Activated naive CD4-positive, alpha-beta T cell treated with anti-CD3 and anti-CD28 coated beads, Interleukin-2, amount 50 U/mL, for 16 hours (primary cell): ENCODE results near the gene ANK2.

Source experiments
- DNase-seq: peaks from one replicate; pipeline ENCODE4 v3.0.0-alpha.2; 2020

ANK2 gene

GRCh38 chr4:113101669-113102068 lies 52.2 kb downstream of the ANK2 start:
- DNase-seq = no peak

DNA sequence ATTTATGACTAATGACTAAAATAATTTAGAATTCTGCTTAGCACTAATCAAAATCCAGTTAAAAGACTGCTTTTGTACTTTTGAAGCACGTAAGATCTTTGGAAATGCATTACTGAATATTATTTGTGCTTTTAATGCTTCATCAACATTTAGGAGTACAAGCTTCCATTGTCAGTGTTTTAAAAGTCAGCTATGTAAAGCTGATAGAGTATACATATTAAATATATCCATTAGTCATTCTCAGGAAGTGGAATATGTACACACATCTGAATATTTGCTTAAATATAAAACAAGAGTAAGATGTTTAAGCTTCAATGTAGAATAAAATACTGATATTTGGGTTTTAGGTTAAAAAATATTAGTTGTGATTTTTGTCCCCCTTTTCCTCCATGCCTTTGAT lies 54.1 kb downstream of the ANK2 start:
- no peak for DNase-seq

DNA sequence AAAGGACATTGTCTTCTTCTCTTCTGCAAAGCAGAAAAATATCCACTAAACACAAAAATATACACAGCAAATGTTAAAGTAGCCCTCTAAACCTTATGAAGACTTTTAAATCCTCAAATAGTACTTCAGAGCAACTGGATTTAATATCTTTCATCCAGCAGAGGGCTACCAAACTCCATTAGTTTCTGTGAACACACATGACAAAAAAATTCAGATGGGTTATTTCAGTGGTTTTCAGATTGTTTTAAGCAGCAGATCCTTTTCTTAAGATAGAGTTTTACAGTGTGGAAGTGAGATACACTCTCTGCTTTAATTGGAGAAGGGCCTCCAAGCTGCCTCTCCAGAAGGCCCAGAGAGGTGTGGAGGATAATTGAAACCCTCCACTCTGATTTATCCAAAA lies 56.7 kb downstream of the ANK2 start:
- DNase-seq = no peak

DNA sequence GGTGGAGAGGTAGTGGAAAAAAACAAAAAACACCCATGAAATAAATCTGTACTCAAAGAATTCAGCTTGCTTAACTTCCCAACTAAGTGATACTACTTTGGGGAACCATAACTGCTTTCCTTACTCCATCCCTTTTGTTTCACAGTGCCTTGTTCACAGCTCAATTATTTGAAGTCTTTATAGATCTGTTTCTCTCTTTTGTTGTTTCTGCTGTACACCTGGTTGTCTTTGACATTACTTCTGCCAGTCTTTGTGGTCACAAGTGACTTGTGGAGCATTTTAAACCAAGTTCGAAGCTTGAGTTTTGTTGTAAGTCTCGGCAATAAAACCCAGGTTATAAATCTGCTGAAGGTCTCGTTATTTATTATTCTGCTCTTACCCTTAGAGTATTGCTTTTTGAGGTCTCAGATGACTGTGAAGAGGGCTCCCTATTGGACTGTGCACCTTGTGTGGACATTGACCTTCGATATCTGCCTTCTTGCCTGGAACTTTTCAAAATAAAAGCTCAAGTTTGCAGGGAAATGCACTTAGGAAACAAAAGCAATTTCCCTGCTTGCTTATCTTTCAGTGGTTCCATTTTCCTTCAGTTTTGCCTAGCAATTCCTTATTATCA lies 59.8 kb downstream of the ANK2 start:
- DNase-seq = no peak

GRCh38 chr4:113112338-113112978 lies 63.0 kb downstream of the ANK2 start:
- DNase-seq = no peak

GRCh38 chr4:113113151-113113550 lies 63.7 kb downstream of the ANK2 start:
- DNase-seq = no peak

DNA sequence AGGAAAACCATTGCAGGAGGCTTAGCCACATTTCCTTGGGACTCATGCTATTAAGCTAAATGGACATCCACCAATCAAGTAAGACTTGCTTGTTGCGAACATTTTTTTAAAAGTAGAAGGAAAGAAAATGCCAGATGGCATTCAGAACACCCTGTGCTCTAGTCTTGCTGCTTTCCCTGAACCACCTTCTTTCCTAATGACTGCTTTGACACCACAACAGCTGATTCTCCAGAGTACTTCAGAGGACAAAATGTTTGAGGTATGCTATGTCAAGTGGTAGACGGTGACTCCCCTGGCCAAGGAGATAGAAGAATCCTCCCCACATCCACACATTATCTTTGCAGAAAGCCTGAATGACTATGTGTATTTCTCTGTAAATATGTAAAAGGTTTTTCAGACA lies 65.4 kb downstream of the ANK2 start:
- no peak for DNase-seq

DNA sequence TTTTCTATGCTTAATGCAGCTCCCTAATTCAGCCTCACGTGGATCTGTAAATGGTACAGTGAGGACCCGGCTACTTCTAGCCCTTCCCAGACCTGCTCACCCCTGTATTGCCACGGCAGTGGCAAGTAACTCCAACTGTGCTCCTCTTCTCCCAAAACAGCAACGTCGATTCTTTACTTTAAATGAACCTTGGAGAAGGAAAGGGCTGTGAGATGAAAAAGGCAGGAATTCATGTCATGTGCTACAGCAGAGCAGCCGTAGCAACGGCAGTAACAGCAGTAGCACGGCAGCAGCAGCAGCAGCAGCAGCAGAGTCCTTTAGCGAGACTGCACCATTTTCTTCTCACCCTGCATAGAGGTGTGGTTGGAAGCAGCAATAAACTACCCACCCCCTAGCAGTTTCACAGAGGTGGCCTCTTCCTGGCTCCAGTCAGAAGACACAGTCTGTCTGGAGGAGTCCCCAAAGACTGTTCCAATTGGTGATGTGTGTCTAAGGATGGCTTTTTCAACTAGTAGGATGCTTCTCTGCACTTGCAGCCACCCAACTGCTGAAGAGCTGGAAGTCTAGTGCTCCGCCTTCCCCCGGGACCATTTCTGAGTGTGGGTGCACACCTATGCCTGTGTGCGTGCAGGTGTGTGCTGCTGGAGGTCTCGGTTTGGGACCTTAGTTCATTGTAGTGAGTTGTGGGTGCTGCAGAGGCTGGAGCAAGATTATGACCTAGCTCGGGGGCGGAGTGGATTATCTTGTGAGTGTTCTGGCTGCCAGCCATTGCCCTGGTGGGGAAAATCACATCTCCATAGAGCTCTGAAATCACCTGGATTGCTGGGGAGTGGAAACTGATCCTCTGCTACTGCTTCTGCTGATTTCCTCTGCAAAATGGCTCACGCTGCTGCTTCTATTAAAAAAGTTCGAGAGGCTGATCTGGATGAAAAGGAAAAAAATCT lies 67.2 kb downstream of the ANK2 start:
- no peak for DNase-seq

DNA sequence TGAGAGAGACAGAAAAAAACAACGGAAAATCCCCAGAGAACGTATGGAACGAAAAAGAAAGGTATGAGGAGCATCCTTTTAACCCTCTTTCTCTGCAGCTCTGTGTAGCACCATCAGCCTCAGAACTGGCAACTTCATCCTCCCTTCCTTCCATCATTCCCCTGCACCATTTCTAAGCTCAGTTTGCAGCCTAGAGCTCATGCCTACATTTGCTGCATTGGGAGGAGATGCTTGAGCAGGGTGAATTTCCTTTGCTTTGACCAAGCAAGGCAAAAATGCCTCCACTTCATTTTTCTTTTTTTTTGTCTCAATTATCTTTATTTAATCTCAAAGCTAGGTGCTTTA lies 67.9 kb downstream of the ANK2 start:
- DNase-seq = no peak

DNA sequence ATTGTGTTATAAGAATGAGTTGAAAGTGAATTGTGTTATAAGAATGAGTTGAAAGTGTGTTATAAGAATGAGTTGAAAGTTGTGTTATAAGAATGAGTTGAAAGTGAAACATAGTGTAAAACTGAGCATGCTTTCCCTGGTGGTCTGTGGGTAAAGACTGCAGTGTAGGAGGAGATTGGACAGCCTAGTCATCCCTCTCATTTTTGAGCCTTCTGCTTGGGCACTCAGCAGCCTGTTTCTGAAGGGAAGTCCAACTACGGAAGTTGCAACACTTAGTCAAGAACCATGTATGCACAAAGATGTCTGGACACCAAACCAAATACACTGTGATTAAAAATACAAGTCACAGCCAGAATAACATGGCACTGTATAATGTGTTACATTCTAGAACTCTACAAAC lies 72.6 kb downstream of the ANK2 start:
- no peak for DNase-seq

DNA sequence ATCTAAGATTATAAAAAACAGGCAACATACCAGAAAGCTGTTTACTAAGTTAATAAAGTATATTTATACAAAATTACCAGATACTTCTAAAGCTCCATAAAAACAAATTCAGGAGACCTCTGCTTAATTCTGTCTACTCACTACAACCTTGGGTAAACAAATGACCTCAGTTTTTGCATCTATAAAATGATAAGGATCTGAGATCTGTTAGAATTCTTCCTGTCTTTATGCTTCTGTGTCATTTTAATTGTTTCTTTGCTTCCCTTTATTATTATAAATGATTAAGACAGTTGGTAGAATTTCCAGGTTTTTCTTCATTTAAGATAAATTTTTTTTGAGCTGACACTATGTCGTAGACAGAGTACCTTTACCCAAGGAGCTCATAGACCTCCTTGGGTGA lies 76.0 kb downstream of the ANK2 start:
- no peak for DNase-seq

GRCh38 chr4:113131136-113131535 lies 81.7 kb downstream of the ANK2 start:
- no peak for DNase-seq

GRCh38 chr4:113131621-113132020 lies 82.2 kb downstream of the ANK2 start:
- DNase-seq = no peak

- no peak for DNase-seq
Observed at GRCh38 chr4:113141901-113142346, 92.5 kb downstream of the ANK2 start.

DNA sequence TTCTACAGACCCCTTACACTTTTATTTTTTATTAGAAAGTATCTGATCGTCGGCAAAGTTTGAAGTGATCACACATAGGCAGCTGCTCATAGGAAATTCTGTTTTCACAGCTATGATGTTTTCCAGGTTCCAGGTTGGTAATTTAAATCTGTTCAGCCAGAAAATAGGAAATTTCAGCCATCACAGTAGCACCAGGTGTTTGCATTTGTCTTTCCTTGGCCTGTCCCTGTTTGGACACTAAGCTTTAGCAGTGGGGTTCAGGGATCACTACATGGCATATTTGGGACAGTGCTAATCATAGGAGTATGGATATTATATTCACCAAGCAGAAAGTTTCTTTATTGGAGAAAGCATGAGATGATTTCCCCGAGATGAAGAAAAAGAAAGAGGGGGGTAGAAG lies 92.9 kb downstream of the ANK2 start:
- no peak for DNase-seq

- no peak for DNase-seq
Observed at GRCh38 chr4:113144091-113144490, 94.6 kb downstream of the ANK2 start.

DNA sequence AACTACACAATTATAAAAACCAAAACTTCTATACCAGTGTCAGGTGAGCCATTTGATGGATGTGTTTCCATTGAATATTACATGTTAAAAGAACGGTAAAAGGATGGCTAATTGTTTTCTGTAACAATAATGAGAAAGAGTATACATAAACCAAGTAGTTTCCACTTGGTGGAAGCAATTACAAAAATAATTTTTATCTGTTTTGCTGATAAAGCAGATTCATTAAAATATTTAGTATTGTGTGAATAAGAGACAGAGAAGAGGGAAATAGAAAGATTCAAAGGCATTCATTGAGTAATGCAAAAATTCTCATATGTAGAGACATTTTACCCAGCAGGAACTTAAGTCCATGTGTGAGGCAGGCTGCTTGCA lies 95.7 kb downstream of the ANK2 start:
- no peak for DNase-seq

- no peak for DNase-seq
Observed at GRCh38 chr4:113145519-113146291, 96.3 kb downstream of the ANK2 start.

DNA sequence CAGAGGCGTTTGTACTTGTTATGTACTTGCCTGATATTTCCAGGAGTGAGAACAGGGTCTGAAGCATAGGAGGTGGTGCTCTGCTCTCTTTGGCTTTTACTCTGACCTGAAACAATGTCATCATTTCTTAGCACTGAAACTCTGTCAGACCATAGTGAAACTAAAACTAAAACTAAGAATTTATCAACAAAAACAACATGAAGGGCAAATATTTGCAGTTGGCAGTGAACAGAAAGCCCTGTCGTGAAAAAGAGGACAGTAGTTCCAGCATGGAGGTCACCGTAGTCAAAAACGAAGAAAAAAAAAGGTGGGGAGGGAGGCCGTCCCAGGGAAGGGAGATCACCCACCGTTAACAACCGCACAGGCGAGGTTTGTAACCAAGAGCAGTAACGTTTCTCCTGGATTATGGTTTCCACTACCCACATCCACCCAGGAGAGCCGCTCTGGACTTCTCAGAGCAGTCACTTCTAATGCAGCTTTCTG lies 97.5 kb downstream of the ANK2 start:
- no peak for DNase-seq

DNA sequence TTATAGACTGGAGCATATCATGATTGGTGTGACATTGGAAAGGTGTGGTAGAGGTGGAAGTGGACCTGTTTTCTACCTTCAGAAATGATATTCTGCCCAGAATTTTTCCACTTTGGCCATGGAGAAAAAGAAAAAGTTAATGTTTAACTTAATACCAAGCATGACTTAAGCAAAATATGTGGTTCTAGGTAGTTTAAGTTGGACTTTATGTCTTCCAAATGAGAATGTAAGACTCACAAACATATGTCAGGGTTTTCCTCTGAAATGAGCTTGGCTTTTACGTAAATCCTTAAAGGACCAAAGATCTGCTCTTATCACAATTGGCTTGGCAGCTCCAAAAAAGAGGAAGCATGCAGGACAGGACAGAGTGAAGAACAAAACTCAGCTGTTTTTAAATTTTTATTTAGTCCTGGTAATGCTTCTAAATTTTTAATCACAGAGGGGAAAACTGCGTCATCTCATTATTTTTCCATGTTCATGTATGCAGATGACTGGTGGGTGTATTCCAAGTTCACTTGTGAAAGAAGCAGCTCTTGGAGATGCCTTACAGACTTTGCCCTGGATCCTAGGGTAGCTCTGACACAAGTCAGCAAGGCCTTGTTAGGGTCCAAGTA lies 98.2 kb downstream of the ANK2 start:
- DNase-seq = no peak

DNA sequence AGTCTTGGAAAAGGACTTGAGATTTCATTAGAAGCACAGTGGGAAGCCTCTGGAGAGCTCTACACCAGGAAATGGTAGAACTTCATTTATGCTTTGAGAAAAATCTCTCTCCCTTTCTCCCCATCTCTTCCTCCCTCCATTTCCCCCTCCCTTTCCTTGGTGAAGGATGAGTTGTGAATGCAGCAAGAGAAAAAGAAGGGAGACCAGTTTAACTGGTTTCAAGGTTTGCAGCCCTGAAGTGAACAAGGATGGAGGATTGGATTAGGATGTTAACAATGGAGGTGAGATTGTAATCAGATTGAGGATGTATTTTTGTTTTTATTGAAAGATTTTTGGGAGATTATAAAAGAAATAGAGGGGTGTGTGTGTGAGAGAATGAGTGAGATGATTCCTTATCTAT lies 99.5 kb downstream of the ANK2 start:
- no peak for DNase-seq

DNA sequence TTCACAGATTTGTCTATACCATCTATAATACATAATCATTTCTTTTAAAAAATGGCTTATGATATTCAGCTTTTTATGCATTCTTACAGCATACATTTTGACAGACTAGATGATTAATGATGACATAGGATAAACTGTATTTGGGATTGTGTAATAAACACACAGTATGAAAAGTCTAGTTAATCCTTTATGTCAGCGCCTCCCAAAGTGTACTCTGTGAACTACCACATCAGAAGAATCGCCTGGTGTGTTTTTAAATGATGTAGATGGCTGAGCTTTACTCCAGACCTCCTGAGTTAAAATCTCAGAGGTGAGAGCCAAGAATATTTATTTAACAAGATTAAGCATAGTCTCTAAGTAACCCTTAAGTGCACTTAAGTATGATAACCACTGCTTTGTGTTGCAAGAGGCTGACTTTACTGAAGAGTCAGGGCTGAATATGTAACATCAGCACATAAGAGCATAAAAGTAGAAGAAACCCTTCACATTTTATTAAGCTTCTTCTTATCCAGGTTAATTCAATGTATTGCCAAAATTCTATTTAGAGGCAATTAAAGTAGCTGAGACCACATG lies 104.2 kb downstream of the ANK2 start:
- DNase-seq = no peak
